Stimulated activated CD4-positive, alpha-beta T cell treated with anti-CD3 and anti-CD28 coated beads, TNF-alpha, amount 100 ng/mL, for 48 hours (primary cell): ENCODE data around the gene ZBTB4.
A peak's percentile ranks its signal among the peaks of the same experiment; 100 is the strongest.

Experiments used
- DNase-seq, 3 donors: peaks; one replicate each; pipeline ENCODE4 v3.0.0-alpha.2; 2020; ENCODE audit warnings: low read depth in 3 of 3

The ZBTB4 gene

DNA sequence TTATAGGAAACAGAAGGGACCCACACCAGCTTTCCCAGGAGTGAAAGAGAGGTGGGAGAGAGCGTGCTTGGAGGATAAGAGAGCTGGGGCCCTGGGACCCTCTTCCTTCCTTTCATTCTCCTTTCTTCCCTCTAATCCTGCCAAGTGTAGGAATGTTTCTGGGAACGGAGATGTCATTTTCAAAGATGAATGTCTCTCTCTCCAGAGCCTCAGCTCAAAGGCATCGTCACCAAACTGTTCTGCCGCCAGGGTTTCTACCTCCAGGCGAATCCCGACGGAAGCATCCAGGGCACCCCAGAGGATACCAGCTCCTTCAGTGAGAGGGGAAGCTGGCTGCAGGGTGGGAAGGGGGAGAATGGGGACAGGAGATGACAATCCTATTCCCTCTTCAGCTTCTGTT, 38.2 kb downstream of the ZBTB4 start:
- no peak for DNase-seq

DNA sequence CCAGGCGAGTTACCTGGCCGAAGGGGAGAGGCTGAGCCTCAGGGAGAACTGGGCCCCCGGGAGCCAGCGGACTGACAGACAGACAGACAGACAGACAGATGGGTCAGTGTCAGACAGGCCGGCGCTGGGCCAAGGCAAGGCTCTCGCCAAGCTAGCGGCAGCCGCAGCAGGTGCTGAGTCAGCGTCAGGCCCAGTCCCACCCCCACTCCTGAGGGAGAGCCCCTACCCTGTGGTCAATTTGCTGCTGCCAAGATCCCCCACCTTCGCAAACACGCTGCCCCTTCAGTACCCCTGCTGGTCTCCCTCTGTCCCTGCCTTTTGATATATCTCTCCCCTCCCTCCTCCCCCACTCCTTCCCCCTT, 38.6 kb downstream of the ZBTB4 start:
- DNase-seq: no peak

DNA sequence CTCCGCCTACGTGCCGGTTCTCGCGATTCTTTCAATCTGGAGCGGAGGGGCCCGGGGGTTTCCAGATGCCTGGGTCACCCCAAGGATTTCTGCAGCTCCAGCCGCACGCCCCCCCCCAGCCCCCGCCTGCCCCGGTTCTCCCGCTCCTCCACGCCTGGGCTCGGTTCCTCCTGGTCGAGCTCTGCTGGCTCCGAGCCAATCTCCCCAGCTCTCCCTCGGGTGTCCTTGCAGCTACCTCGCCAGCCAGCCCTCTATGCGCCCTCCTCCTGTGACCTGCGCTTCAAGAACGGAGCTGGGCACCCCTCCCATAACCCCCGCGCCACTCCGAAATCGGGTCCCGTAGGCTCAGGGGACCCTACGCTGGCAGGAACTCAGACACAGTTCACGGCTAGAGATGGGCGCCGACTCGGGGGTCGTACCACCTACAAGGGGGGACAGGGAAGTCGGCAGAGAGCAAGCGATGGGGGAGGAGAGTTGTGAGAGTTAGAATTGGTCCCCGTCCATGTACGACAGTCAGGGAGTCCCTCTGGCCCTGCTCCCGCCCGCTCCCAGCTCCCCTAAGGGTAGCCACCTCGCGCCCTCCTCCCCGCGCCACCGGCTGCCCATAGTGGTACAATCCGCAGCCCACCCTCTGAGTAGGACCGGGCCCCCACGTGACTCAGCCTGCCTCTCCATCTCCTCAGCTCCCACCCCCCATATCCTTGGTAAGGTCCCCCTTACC, 39.2 kb downstream of the ZBTB4 start:
- DNase-seq: no peak

DNA sequence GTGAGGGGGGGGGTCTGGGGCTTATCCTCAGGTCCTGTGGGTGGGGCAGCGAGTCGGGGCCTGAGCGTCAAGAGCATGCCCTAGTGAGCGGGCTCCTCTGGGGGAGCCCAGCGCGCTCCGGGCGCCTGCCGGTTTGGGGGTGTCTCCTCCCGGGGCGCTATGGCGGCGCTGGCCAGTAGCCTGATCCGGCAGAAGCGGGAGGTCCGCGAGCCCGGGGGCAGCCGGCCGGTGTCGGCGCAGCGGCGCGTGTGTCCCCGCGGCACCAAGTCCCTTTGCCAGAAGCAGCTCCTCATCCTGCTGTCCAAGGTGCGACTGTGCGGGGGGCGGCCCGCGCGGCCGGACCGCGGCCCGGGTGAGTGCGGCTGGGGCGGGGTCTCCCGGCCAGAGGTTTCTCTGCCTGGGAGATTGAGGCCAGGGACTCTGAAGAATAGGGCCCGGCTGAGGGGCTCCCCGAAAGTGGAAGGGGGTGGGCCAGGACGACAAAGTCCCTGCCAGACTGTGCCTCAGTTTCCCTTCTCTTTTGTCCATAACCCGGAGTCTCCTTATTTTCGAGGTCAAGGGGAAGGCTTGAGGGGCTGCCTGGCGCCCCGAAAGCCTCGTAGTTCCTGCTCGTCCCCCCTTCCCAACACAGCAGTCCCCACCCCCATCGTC, 39.8 kb downstream of the ZBTB4 start, which contains the start of gene FGF11:
FGF11 (plus strand) TSS at position 51 of the 651 bp plus-strand sequence; CDS start at position 160, 109 bp downstream.
- DNase-seq: no peak

DNA sequence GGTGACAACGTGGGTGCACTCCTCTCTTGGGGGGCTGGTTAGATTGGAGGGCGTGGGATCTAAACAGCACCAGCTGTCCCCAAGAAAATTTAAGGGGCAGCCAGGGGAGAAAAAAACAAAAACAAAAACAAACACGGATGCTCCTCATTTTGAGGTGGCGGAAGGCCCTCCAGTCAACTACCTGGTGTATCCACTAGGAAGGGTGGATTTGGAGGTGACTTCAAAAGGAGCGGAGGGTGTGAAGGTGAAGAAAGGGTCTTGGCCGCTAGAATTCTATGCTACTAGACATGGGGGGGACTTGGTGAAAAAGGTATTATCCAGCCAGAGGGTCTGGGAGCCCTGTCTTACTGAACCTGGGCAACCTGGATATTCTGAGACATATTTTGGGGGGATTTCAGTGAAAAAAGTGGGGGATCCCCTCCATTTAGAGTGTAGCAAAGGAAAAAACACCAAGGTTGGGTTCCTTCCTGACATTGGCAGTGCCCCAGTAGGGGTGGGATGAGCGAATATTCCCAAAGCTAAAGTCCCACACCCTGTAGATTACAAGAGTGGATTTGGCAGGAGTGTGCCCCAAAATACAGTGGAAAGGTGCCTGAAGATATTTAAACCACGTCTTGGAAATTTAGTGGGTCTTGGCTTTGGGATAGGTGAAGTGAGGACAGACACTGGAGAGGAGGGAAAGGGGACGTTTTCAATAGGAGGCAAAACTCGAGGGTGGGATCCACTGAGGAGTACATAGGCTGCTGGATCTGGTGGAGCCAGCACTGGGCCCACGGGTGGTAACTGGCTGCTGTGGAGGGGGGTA, 40.6 kb downstream of the ZBTB4 start:
- no peak for DNase-seq

DNA sequence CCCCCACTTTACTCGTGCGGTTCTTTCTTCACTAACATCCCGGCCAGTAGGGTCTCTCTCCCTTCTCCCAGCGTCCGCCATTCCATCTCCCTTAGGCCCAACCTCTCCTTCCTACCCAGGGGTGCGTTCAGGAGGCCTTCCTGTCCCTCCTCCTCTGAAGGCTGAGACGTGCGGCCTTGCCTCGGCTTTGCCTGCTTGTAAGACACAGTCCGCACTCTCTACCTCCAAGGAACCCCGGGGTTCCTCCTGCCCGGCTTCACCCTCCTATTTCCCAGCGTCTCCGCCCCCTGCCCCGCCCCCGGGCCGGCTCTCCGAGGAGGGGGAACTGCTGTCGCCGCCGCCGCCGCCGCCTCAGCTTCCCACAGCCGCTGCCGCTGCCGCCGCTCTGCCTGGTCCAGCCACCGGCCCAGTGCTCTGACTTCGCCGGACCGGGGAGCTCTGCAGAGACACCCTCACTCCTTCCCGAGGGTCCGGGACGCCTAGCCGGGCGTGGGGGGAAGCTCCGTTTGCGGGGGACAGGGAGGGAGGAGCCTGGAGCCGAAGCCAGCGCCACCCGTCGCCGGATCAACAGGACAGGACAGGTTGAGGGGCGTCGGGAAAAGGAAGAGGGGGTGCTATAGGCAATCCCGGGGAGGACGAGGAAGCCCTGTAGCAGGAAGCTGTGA, 41.3 kb downstream of the ZBTB4 start:
- peak in 2 of 3 donors; percentile 22 to 70 for DNase-seq

DNA sequence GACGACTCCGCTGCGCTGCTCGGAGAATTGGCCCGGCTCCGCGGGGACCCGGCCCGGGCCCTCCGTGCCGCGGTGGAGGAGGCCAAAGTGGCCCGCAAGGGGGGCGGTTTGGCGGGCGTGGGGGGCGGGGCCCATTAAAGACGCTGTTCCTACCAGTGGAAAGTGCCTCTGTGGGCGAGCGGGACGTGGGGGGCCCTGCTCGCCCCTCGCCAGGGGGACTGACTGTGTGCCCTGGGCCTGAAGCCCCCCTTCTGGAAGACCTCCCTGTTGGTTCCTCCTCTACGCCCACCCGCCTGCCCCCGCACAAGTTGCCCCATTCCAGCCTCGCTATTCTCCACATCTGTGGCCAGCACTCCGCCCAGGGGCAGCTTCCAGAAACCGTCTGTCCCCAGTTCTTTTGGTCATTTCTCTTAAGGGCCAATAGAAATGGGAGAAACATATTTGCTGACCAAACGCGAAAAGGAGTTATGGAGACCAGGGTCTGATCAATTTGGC, 42.0 kb downstream of the ZBTB4 start:
- no peak for DNase-seq

DNA sequence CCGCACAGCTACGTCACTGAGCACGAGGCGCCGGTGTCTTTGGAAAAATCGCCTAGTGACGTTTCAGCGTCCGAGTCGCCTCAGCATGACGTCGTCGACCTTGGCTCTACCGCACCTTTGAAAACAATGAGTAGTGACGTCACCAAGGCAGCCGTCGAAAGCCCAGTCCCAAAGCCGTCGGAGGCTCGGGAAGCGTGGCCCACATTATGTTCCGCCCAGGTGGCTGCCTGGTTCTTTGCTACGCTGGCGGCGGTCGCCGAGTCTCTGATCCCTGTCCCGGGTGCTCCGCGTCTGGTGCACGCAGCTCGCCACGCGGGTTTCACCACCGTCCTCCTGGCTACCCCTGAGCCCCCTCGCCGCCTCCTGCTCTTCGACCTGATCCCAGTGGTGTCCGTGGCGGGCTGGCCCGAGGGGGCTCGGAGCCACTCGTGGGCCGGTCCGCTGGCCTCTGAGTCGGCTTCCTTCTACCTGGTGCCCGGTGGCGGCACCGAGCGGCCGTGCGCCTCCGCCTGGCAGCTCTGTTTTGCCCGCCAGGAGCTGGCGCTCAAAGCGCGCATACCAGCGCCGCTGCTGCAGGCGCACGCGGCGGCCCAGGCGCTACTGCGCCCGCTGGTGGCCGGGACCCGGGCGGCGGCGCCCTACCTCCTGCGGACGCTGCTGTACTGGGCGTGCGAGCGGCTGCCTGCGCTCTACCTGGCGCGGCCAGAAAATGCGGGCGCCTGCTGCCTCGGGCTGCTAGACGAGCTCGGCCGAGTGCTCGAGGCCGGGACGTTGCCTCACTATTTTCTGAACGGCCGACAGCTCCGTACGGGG, 42.7 kb downstream of the ZBTB4 start:
- DNase-seq: peak; percentile 68 to 71 (median 68)

DNA sequence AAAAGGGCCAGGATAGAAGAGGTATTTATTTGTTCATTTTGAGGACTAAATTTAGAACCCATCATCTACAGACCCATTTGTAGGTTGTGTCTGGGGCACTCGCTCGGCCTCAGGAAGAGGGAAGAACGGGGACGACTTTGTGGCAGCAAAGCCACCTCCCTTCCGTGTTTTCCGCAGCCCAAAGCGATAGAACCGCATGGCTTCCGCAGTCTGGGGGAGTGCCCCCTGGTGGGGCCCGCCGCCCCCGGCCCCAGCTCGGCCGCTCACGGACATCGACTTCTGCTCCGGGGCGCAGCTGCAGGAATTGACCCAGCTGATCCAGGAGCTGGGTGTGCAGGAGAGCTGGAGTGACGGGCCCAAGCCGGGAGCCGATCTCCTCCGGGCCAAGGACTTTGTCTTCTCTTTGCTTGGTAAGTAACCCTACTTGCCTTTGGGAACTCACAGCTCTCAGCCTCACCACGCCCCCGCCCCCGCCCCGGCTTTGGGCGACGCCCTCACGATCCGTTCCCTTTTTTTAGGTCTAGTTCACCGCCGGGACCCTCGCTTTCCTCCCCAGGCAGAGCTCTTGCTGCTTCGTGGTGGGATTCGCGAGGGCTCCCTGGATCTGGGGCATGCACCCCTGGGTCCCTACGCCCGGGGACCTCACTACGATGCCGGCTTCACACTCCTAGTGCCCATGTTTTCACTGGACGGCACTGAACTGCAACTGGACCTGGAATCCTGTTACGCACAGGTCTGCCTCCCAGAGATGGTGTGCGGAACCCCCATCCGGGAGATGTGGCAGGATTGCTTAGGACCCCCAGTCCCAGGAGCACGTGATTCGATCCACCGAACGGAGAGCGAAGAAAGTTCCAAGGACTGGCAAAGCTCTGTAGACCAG, 43.5 kb downstream of the ZBTB4 start:
- peak in 1 of 3 donors; percentile 30 for DNase-seq

DNA sequence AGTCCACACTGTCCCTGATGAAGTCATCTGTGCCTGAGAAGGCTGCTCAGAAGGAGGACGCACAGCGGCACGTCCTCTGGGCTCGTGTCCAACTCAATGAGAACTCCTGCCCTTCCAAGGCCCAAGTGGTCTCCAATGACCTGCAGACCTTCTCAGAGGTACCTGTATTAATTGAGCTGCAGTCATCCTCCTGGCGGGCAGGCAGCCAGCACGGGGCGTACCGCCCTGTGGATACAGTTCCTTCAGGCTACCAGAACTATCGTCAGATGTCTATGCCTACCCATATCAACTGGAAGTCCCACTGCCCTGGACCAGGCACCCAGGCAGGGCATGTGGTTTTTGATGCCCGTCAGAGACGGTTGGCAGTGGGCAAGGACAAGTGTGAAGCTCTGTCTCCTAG, 47.1 kb downstream of the ZBTB4 start:
- DNase-seq: no peak

DNA sequence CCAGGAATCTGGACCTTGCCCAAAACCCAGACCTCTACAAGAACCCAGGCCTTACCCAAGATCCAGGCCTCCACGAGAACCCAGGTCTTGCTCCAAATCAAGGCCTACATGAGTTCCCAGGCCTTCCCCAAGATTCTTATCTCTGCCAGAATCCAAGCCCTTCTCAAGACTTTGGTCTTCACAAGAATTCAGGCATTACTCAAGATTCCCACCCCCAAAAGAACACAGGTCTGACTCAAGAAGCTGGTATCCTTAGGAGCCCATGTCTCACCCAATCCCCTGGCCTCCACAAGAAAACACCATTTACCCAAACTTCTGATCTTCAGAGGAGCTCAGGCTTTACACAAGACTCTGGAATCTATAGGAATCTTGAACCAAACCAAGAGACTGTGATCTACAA, 48.2 kb downstream of the ZBTB4 start:
- no peak for DNase-seq

DNA sequence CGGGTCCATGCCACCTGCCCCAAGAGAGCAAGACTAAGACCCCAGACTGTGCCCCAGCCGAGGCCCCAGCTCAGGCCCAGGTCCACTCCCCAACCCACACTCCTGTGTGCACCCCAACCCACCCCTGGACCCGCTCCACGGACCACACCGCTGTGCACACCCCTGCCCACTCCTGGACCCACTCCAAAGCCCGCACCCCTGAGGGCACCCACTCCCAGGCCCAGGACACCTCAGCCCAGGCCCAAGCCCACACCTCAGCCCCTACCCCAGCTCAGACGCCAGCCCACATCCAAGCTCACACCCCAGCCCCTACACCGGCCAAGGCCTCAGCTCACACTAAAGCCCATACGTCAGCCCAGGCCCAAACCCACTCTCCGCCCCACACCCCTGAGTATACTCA, 49.7 kb downstream of the ZBTB4 start:
- DNase-seq: no peak

DNA sequence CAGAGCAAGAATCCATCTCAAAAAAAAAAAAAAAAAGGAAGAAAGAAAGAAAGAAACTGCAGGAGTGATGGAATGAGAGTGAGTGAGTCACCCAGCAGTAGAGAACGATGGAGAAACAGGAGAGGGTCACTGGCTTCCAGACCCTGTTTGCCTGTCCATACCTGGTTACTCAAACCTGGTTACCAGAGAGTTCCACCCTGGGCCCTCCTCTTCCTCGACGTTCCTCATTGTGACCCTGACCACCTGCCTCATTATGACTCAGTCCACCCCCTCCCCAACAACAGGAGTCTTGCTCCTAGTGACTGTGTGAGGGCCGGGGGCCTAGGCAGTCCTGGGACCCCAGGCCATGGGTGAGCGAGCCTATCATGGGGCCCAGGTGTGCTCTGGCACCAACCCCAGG, 50.9 kb downstream of the ZBTB4 start, which contains the start of gene SPEM3:
SPEM3 (plus strand) TSS at position 301 of the 400 bp plus-strand sequence; CDS start at position 347, 46 bp downstream.
- DNase-seq: no peak

DNA sequence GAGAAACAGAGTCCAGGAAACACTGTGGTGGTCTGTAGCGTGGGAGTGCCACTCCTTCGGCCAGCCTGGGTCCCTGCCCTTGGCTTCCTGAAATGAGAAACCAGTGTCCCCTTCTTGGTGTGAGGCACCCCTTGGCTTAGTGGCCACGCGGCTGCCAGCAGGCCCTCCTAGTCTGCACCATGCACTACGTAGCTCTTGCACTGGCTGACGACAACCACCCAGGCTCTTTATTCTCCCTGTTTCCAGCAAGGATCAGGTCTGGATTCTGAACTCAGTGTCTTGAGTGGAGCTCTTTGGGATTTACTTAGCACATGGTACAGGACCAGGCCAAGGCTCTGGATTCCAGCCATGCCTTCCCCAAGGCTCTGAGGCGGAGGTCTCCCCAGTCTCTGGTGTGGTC, 51.9 kb downstream of the ZBTB4 start:
- no peak for DNase-seq

DNA sequence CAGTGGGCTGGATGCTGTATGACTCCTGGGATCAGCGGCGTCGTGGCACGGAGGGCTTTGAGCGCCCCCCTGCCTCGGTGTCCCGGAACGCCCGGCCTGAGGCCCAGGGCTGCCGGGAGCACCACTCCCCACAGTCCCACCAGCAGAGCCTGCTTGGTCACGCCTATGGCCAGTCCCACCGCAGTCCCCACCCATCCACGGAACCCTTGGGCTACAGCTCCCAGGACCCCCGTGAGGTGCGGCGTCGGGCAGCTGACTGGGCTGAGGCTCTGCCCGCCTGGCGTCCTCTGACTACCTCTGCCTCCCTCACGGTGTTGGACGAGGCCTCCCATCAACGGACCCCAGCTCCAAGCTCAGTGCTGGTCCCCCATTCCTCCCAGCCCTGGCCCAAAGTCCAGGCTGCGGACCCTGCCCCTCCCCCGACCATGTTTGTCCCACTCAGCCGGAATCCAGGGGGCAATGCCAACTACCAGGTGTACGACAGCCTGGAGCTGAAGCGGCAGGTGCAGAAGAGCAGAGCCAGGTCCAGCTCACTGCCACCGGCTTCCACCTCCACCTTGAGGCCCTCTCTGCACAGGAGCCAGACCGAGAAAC, 52.4 kb downstream of the ZBTB4 start:
- DNase-seq: no peak

DNA sequence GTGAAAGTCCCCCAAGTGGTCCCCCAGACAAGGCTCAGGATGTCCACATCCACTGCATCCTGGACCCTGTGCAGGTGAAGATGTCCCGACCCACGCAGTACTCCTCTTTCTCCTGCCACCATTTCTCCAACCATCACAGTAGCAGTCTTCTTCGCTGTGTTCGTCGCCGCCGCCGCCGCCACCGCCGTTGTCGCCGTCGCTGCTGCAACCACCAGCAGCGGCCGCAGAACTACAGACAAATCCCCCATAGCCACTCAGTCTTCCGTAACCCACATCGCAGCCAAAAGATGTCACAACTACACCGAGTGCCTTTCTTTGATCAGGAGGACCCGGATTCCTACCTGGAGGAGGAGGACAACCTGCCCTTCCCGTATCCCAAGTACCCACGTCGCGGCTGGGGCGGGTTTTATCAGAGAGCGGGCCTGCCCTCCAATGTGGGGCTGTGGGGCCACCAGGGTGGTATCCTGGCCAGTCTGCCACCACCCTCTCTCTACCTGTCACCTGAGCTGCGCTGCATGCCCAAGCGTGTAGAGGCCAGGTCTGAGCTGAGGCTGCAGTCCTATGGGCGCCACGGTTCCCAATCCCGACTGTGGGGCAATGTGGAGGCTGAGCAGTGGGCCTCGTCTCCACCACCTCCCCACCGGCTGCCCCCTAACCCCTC, 53.1 kb downstream of the ZBTB4 start:
- DNase-seq: no peak

DNA sequence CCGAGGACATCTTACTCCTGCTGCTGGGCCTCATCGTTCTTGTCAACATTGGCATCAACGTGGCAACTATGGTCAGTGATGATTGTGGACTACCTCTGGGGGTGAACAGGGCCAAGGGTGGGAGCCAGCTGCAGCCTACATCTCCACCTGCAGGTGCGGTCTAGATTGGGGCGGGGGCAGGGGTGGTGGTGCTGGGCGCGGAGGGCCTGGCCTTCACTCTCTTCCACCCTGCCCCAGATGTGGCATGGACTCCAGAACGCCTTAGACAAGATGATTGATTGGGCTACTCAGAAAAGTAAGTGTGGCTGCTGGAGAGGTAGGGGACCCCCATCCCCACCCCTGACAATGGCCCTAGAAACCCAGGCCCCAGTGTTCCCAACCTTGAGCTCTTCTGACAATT, 53.7 kb downstream of the ZBTB4 start:
- no peak for DNase-seq

DNA sequence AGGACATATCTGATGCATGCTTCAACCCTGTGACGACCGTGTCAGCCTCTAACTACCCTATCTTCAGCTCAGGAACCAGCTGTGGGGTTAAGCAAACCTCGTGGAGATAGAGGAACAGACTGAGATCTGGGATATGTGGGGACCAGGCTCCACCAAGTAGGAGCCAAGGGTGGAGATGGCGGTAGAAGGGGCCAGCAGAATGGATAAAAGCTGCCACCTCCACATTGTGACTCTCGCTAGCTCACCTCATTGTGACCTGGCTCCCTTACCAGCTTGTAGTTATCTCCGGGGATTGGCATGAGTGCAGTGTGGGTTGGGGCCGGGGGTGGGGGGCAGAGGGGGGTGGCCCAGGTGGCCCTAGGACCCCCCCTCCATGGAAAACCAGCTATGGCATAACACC, 54.1 kb downstream of the ZBTB4 start, which contains the start of gene SPEM2:
SPEM2 (plus strand) TSS at position 301 of the 400 bp plus-strand sequence; CDS start at position 374, 73 bp downstream.
- no peak for DNase-seq

DNA sequence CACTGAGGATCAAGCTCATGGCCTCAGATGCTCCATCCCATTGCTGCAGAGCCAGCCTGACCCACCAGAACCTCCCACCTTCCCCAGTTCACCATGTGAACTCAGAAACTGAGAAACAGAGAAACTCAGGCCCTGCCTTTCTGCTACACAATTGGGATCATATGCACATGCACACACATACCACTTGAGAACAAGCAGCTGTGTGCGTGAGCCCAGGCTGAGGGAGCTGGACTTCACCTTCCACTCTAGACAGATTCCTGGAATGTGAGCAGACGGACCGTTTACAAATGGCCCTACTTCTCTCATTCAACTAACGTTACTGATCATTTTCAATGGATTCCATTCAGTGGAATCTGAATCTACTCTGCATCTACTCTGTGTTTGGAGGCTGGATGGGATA, 55.8 kb downstream of the ZBTB4 start:
- no peak for DNase-seq
